ENCODE data around the gene TJP3. TPM values are rescaled to one million over a fixed set of nuclear protein-coding genes. Genes with fewer than 3 reads are reported as not detected.

The TJP3 gene
- total and polyA plus RNA-seq, 10 of the 15 experiments (the other 5 are each of a cell fraction or from before 2014, with no cell fraction given), result 0.04 to 1.2 (median 0.29) TPM; not detected in 6

DNA sequence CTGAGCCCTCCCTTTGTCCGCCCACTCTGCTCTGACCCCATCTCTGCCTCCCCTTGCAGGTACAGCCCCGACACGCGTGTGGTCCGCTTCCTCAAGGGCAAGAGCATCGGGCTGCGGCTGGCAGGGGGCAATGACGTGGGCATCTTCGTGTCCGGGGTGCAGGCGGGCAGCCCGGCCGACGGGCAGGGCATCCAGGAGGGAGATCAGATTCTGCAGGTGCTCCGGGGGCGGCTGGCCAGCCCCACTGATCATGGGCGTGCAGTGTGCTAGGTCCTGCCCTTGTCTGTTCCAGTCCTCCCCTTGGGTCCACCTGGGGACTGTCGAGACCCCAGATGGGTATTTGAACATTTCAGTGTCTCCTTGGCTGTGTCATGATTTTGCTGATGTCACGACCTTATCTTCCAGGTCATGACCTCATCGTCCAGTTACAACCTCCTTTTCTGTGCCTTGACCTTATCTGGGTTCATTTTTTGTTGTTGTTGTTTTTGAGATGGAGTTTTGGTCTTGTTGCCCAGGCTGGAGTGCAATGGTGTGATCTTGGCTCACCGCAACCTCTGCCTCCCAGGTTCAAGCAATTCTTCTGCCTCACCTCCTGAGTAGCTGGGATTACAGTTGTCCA lies 28.0 kb downstream of the TJP3 start (continued):
- TF ChIP-seq, protein P1, sequence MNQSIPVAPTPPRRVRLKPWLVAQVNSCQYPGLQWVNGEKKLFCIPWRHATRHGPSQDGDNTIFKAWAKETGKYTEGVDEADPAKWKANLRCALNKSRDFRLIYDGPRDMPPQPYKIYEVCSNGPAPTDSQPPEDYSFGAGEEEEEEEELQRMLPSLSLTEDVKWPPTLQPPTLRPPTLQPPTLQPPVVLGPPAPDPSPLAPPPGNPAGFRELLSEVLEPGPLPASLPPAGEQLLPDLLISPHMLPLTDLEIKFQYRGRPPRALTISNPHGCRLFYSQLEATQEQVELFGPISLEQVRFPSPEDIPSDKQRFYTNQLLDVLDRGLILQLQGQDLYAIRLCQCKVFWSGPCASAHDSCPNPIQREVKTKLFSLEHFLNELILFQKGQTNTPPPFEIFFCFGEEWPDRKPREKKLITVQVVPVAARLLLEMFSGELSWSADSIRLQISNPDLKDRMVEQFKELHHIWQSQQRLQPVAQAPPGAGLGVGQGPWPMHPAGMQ (IDR thresholded peaks at IDR 0.05; ENCODE audit: borderline replicate concordance), result no peak
- no peak for TF ChIP-seq SMC3 (IDR thresholded peaks at IDR 0.05; ENCODE audit: borderline replicate concordance, low read length)
- TF ChIP-seq, protein P2, sequence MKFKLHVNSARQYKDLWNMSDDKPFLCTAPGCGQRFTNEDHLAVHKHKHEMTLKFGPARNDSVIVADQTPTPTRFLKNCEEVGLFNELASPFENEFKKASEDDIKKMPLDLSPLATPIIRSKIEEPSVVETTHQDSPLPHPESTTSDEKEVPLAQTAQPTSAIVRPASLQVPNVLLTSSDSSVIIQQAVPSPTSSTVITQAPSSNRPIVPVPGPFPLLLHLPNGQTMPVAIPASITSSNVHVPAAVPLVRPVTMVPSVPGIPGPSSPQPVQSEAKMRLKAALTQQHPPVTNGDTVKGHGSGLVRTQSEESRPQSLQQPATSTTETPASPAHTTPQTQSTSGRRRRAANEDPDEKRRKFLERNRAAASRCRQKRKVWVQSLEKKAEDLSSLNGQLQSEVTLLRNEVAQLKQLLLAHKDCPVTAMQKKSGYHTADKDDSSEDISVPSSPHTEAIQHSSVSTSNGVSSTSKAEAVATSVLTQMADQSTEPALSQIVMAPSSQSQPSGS (IDR thresholded peaks at IDR 0.05; ENCODE audit: low read length), result no peak

DNA sequence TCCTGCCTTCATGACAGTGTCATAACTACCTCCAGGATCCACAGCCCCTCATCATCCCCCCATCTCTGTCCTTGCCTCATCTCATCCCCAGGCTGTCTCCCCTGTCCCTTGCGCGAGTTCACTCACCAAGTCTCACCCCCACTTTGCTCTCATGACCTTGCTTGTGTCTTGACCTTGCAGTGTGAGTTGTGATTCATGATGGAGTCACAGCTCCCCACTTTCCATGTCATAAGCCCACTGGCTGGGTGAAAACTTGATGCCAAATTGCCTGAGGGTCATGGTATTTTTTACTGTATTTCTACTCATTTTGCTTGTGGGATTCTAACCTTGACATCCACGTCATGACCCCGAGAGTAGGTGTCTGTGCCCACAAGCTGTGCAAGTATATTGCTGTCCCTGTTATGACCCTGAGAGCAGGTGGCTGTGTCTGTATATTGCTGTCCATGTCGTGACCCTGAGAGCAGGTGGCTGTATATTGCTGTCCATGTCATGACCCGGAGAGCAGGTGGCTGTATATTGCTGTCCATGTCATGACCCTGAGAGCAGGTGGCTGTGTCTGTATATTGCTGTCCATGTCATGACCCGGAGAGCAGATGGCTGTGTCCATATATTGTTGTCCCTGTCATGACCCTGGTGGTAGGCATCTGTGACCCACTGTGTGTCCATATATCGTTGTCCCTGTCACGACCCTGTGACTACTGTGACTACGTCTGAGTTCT lies 29.5 kb downstream of the TJP3 start:
- intact Hi-C loops (cut with micrococcal nuclease; ENCODE audit: unreplicated experiment) (no loop called here), in situ Hi-C loops (cut with MboI) (no loop called here)
- DNase-seq (ENCODE audit: low read depth, low spot score) (no peak), FAIRE-seq (no peak), ATAC-seq (no peak)
- POLR2A ChIA-PET, result no interaction called here
- no peaks in the 10 kb centered on the region for H3K79me2 ChIP-seq (ENCODE audit: control insufficient read depth, insufficient read depth, low read length)
- H3K9ac ChIP-seq (ENCODE audit: control insufficient read depth, insufficient read depth, low read length), result no peak overlapping the region
- no peak for TF ChIP-seq BRCA1 (IDR thresholded peaks at IDR 0.05; ENCODE audit: low read depth, low read length)
- no peak for TF ChIP-seq MYB (IDR thresholded peaks at IDR 0.05; ENCODE audit: borderline replicate concordance, low read depth, low read length)
- no peak for TF ChIP-seq NBN (IDR thresholded peaks at IDR 0.05)
- TF ChIP-seq ZNF622 (IDR thresholded peaks at IDR 0.05), result no peak
- TF ChIP-seq CREM (IDR thresholded peaks at IDR 0.05; ENCODE audit: low read depth), result no peak
- TF ChIP-seq FOXM1 (IDR thresholded peaks at IDR 0.05; ENCODE audit: low read depth, low read length), result no peak
- no peak for TF ChIP-seq TCF12 (IDR thresholded peaks at IDR 0.05; ENCODE audit: low read depth, low read length)
- no peak for TF ChIP-seq NR2C2 (IDR thresholded peaks at IDR 0.05; ENCODE audit: borderline replicate concordance, control insufficient read depth, insufficient read length, low read depth)
- TF ChIP-seq SP1 (IDR thresholded peaks at IDR 0.05; ENCODE audit: low read depth, low read length), result no peak
- no peak for TF ChIP-seq ETV6 (conservative IDR thresholded peaks at IDR 0.05 in 1 of 2, IDR thresholded peaks at IDR 0.05 in 1 of 2; ENCODE audit: borderline replicate concordance in 1 of 2, low read depth in 1 of 2)
- no peak for TF ChIP-seq BACH1 (IDR thresholded peaks at IDR 0.05; ENCODE audit: borderline replicate concordance)
- no peak for TF ChIP-seq STAT1 (conservative IDR thresholded peaks at IDR 0.05)
- TF ChIP-seq, protein P3, sequence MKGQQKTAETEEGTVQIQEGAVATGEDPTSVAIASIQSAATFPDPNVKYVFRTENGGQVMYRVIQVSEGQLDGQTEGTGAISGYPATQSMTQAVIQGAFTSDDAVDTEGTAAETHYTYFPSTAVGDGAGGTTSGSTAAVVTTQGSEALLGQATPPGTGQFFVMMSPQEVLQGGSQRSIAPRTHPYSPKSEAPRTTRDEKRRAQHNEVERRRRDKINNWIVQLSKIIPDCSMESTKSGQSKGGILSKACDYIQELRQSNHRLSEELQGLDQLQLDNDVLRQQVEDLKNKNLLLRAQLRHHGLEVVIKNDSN (IDR thresholded peaks at IDR 0.05; ENCODE audit: borderline replicate concordance, extremely low read length, insufficient read depth, low read depth, low read length), result no peak
- no peak for TF ChIP-seq IKZF2 (IDR thresholded peaks at IDR 0.05)
- TF ChIP-seq, protein P1 (IDR thresholded peaks at IDR 0.05; ENCODE audit: borderline replicate concordance), result no peak
- no peaks in the 10 kb centered on the region for H3K9me3 ChIP-seq (replicated peaks; ENCODE audit: control insufficient read depth, insufficient read depth, low read length)
- H2AFZ ChIP-seq (ENCODE audit: control insufficient read depth, low read depth, low read length), result no peak overlapping the region
- no peak overlapping the region for H3K4me3 ChIP-seq
- H3K27me3 ChIP-seq (replicated peaks in 1 of 2; ENCODE audit: control insufficient read depth in 2 of 2, insufficient read depth in 2 of 2, low read length in 1 of 2), result no peaks in the 10 kb centered on the region
- WGBS (ENCODE audit: insufficient coverage, insufficient replicate concordance, low lambda C conversion rate, missing lambda C conversion rate), result 26% methylated on average over 10 of the region's 10 CpGs
- no peaks in the 10 kb centered on the region for H4K20me1 ChIP-seq (ENCODE audit: control insufficient read depth, insufficient read depth)
- H3K4me2 ChIP-seq (ENCODE audit: control insufficient read depth, insufficient read depth), result no peak overlapping the region
- no peaks in the 10 kb centered on the region for H3K4me1 ChIP-seq (ENCODE audit: control insufficient read depth, insufficient read depth, low read length)
- no peaks in the 10 kb centered on the region for H3K36me3 ChIP-seq (ENCODE audit: control insufficient read depth in 2 of 2, insufficient read depth in 2 of 2, low read length in 1 of 2)
- no peak overlapping the region for H3K27ac ChIP-seq (ENCODE audit: control insufficient read depth, insufficient read depth)
- RAD21 ChIA-PET (ENCODE audit: unreplicated experiment), result no interaction called here
- CTCF ChIA-PET, result no interaction called here
- SMC1A ChIA-PET (ENCODE audit: uncharacterized antibody, unreplicated experiment), result no interaction called here
- no TSS peak for BruUV-seq (replicated peaks)

Data from GM12878 (cell line).